ENCODE data around the gene ILK. TPM values are rescaled to one million over a fixed set of nuclear protein-coding genes. Genes with fewer than 3 reads are reported as not detected.

The ILK gene
- total and polyA plus RNA-seq, 10 of the 15 experiments (the other 5 are each of a cell fraction or from before 2014, with no cell fraction given): 51.8 to 163 (median 92.0) TPM

GRCh38 chr11:6556139-6556949 lies 47.2 kb upstream of the ILK start:
- no peak for DNase-seq (ENCODE audit: low read depth, low spot score)
- BruUV-seq (replicated peaks): no TSS peak
- H3K9ac ChIP-seq (ENCODE audit: control insufficient read depth, insufficient read depth, low read length): no peak overlapping the region
- H4K20me1 ChIP-seq (ENCODE audit: control insufficient read depth, insufficient read depth): no peaks in the 10 kb centered on the region
- H3K4me1 ChIP-seq (ENCODE audit: control insufficient read depth, insufficient read depth, low read length): no peaks in the 10 kb centered on the region
- intact Hi-C loops (cut with micrococcal nuclease; ENCODE audit: unreplicated experiment): no loop called here
- H2AFZ ChIP-seq (ENCODE audit: control insufficient read depth, low read depth, low read length): no peak overlapping the region
- CTCF ChIA-PET: interaction anchor here (0.7 kb wide), 1 partner anchor 67 kb away, joined by 3 read pairs; no protein-coding TSS in a partner anchor
- H3K27ac ChIP-seq (ENCODE audit: control insufficient read depth, insufficient read depth): no peak overlapping the region
- no peaks in the 10 kb centered on the region for H3K27me3 ChIP-seq (replicated peaks in 1 of 2; ENCODE audit: control insufficient read depth in 2 of 2, insufficient read depth in 2 of 2, low read length in 1 of 2)
- no peaks in the 10 kb centered on the region for H3K79me2 ChIP-seq (ENCODE audit: control insufficient read depth, insufficient read depth, low read length)
- POLR2A ChIA-PET: no interaction called here
- no peak for ATAC-seq
- in situ Hi-C loops (cut with MboI): no loop called here
- H3K4me2 ChIP-seq (ENCODE audit: control insufficient read depth, insufficient read depth): no peak overlapping the region
- no peak for FAIRE-seq
- H3K36me3 ChIP-seq (ENCODE audit: control insufficient read depth in 2 of 2, insufficient read depth in 2 of 2, low read length in 1 of 2): no peaks in the 10 kb centered on the region
- WGBS (ENCODE audit: insufficient coverage, insufficient replicate concordance, low lambda C conversion rate, missing lambda C conversion rate): 97% methylated on average over 11 of the region's 11 CpGs
- H3K4me3 ChIP-seq: no peak overlapping the region
- H3K9me3 ChIP-seq (replicated peaks; ENCODE audit: control insufficient read depth, insufficient read depth, low read length): no peaks in the 10 kb centered on the region
- RAD21 ChIA-PET (ENCODE audit: unreplicated experiment): no interaction called here
- SMC1A ChIA-PET (ENCODE audit: uncharacterized antibody, unreplicated experiment): interaction anchor here (0.5 kb wide), 1 partner anchor 12 kb away, joined by 3 read pairs; no protein-coding TSS in a partner anchor
- TF ChIP-seq FOXM1 (IDR thresholded peaks at IDR 0.05; ENCODE audit: low read depth, low read length) (no peak), IRF4 (IDR thresholded peaks at IDR 0.05; ENCODE audit: low read depth, low read length) (no peak), ATF7 (IDR thresholded peaks at IDR 0.05; ENCODE audit: low read depth) (no peak), USF1 (IDR thresholded peaks at IDR 0.05; ENCODE audit: borderline replicate concordance, extremely low read length, insufficient read depth, low read depth, low read length) (no peak), ESRRA (IDR thresholded peaks at IDR 0.05; ENCODE audit: low read length) (no peak), SMAD1 (IDR thresholded peaks at IDR 0.05; ENCODE audit: low read depth, partially characterized antibody) (no peak), MLLT1 (IDR thresholded peaks at IDR 0.05) (no peak), RUNX3 (IDR thresholded peaks at IDR 0.05; ENCODE audit: low read length) (no peak), NR2C1 (IDR thresholded peaks at IDR 0.05) (no peak), MTA2 (IDR thresholded peaks at IDR 0.05; ENCODE audit: low read depth) (no peak), PKNOX1 (IDR thresholded peaks at IDR 0.05) (no peak), BCL3 (IDR thresholded peaks at IDR 0.05; ENCODE audit: borderline replicate concordance, insufficient read depth, low read depth, low read length, poor library complexity, severe bottlenecking) (no peak), TBL1XR1 (IDR thresholded peaks at IDR 0.05; ENCODE audit: low read depth, low read length) (no peak), CBX3 (IDR thresholded peaks at IDR 0.05; ENCODE audit: borderline replicate concordance, low read depth) (no peak), ASH2L (IDR thresholded peaks at IDR 0.05; ENCODE audit: borderline replicate concordance, low read depth) (no peak), ATF3 (IDR thresholded peaks at IDR 0.05; ENCODE audit: borderline replicate concordance, extremely low read depth, low read depth, low read length) (no peak), ZNF274 (IDR thresholded peaks at IDR 0.05; ENCODE audit: insufficient read depth, insufficient read length) (no peak), USF2 (IDR thresholded peaks at IDR 0.05; ENCODE audit: borderline replicate concordance, low read depth, low read length) (no peak)

All from GM12878 (cell line).